PC-9 (cell line): Measurements from ENCODE around the gene BRIP1. TPM values are rescaled to one million over a fixed set of nuclear protein-coding genes. Genes with fewer than 3 reads are reported as not detected.

Experiments used
- BruUV-seq: library from RNA; stranded (reverse); fragments of 400-500 nt; replicated peaks from 2 replicates; lab custom pipeline; 2021; lab: Mats Ljungman, UMichigan
- CTCF ChIA-PET: fragments of 300-600 bp; sonication (Branson Sonifier 250); formaldehyde crosslinking; loops from one replicate; lab custom pipeline; 2022; ENCODE audit warnings: antibody characterized with exemption; lab: Charles Lee
- POLR2A ChIA-PET: fragments of 300-600 bp; sonication (Branson Sonifier 250); formaldehyde crosslinking; loops from one replicate; lab custom pipeline; 2022; ENCODE audit warnings: antibody characterized with exemption; ENCODE audit not compliant: unreplicated experiment; lab: Charles Lee
- DNase-seq, 2 experiments: peaks; one replicate each; pipeline versions ENCODE4 v3.0.0 to v3.0.0-alpha.2; 2015 to 2022; ENCODE audit warnings: mixed read lengths in 1 of 2
- H2AFZ ChIP-seq: fragments of 200-600 bp; sonication (generic); 2 replicates; pipeline ENCODE4 v1.8.1; 2017; ENCODE audit warnings: antibody characterized with exemption
- H3F3A ChIP-seq: fragments of 200-600 bp; sonication (generic); 2 replicates; pipeline ENCODE4 v1.8.1; 2017; ENCODE audit warnings: antibody characterized with exemption, mild to moderate bottlenecking, low read depth; ENCODE audit not compliant: insufficient read depth
- H3K27ac ChIP-seq: fragments of 200-600 bp; sonication (generic); 2 replicates; pipeline ENCODE4 v1.6.1; 2016; ENCODE audit warnings: mixed run types
- H3K27me3 ChIP-seq: fragments of 200-600 bp; sonication (generic); 2 replicates; pipeline ENCODE4 v1.6.1; 2016; ENCODE audit warnings: low read depth, mixed run types; ENCODE audit not compliant: insufficient read depth
- H3K36me3 ChIP-seq: fragments of 200-600 bp; sonication (generic); 2 replicates; pipeline ENCODE4 v1.6.1; 2016; ENCODE audit warnings: low read depth, mixed run types
- H3K4me1 ChIP-seq: fragments of 200-600 bp; sonication (generic); replicated peaks from 2 replicates; pipeline ENCODE4 v1.6.1; 2016; ENCODE audit warnings: mixed run types; ENCODE audit not compliant: insufficient read depth
- H3K4me2 ChIP-seq: fragments of 200-600 bp; sonication (generic); 2 replicates; pipeline ENCODE4 v1.6.1; 2017; ENCODE audit warnings: mixed run types
- H3K4me3 ChIP-seq: fragments of 200-600 bp; sonication (generic); 2 replicates; pipeline ENCODE4 v1.6.1; 2016; ENCODE audit warnings: mixed run types
- H3K79me2 ChIP-seq: fragments of 200-600 bp; sonication (generic); 2 replicates; pipeline ENCODE4 v1.6.1; 2017; ENCODE audit warnings: low read depth, mixed run types
- H3K9me2 ChIP-seq: fragments of 200-600 bp; sonication (generic); 2 replicates; pipeline ENCODE4 v1.8.1; 2017; ENCODE audit warnings: mild to moderate bottlenecking; ENCODE audit not compliant: insufficient read depth
- H3K9me3 ChIP-seq: fragments of 200-600 bp; sonication (generic); 2 replicates; pipeline ENCODE4 v1.8.1; 2016; ENCODE audit warnings: low read depth; ENCODE audit not compliant: insufficient read depth
- H4K20me1 ChIP-seq: fragments of 200-600 bp; sonication (generic); 2 replicates; pipeline ENCODE4 v1.8.1; 2017; ENCODE audit not compliant: insufficient read depth
- CTCF ChIP-seq: fragments of 200-600 bp; sonication (generic); conservative IDR thresholded peaks from 2 replicates; pipeline ENCODE4 v1.6.1; 2017; ENCODE audit warnings: mixed run types, antibody characterized with exemption, mild to moderate bottlenecking, moderate library complexity
- EZH2 ChIP-seq: fragments of 200-600 bp; sonication (generic); IDR thresholded peaks from 2 replicates; pipeline ENCODE4 v1.8.0; 2017; ENCODE audit warnings: antibody characterized with exemption, low read depth
- intact Hi-C: fragments of 100-400 bp; cut with micrococcal nuclease; formaldehyde crosslinking; loops from one replicate; pipeline ENCODE4 v1.10.0; 2022; ENCODE audit not compliant: unreplicated experiment
- total RNA-seq: library from RNA; stranded (reverse); gene quantifications from 2 replicates; pipeline ENCODE4 v1.2.3, GENCODE V29; 2021

The BRIP1 gene
- total RNA-seq, 1 experiment from 2014 or later = 16.0 TPM

- Histone ChIP-seq H3K27ac (no peak overlapping the region), H3K27me3 (no peaks in the 10 kb centered on the region), H3K9me2 (no peaks in the 10 kb centered on the region), H4K20me1 (no peaks in the 10 kb centered on the region), H3K79me2 (no peaks in the 10 kb centered on the region), H3K4me3 (no peak overlapping the region), H3F3A (0 out of 2 replicates have a peak, but pooled peaks cover 4% of the 10 kb centered on the region), H3K4me1 (no peaks in the 10 kb centered on the region), H3K36me3 (0 out of 2 replicates have a peak, but pooled peaks cover 3% of the 10 kb centered on the region), H2AFZ (no peak overlapping the region), H3K4me2 (no peak overlapping the region), H3K9me3 (no peaks in the 10 kb centered on the region)
- TF ChIP-seq EZH2 (no peak), CTCF (no peak)
- ChIA-PET POLR2A (interaction anchor here (0.5 kb wide), 1 partner anchor 221 kb away, joined by 3 read pairs; no protein-coding TSS in a partner anchor), CTCF (no interaction called here)
- DNase-seq = no peak
- no TSS peak for BruUV-seq
- intact Hi-C loops = no loop called here
Measured at GRCh38 chr17:61842899-61843298, 20.4 kb downstream of the BRIP1 start.

GRCh38 chr17:61839300-61839786 lies 24.0 kb downstream of the BRIP1 start:
- H3K4me2 ChIP-seq = no peak overlapping the region
- no peak overlapping the region for H3K27ac ChIP-seq
- CTCF ChIA-PET = interaction anchor here (0.6 kb wide), 1 partner anchor 264 kb away, joined by 5 read pairs; no protein-coding TSS in a partner anchor
- no peaks in the 10 kb centered on the region for H3K9me3 ChIP-seq
- no peaks in the 10 kb centered on the region for H3K79me2 ChIP-seq
- POLR2A ChIA-PET = no interaction called here
- H3K4me3 ChIP-seq = no peak overlapping the region
- BruUV-seq = no TSS peak
- no peaks in the 10 kb centered on the region for H3K36me3 ChIP-seq
- no peak overlapping the region for H2AFZ ChIP-seq
- no peak for DNase-seq
- no peaks in the 10 kb centered on the region for H3K9me2 ChIP-seq
- H3K4me1 ChIP-seq = peaks cover 11% of the 10 kb centered on the region
- TF ChIP-seq CTCF (no peak), EZH2 (no peak)
- H3K27me3 ChIP-seq = no peaks in the 10 kb centered on the region
- intact Hi-C loops = loop anchor here (5.0 to 10.0 kb wide), 3 partner anchors 268 to 1095 kb away; no protein-coding TSS in a partner anchor
- no peaks in the 10 kb centered on the region for H4K20me1 ChIP-seq
- 0 out of 2 replicates have a peak, but pooled peaks cover 4% of the 10 kb centered on the region for H3F3A ChIP-seq

DNA sequence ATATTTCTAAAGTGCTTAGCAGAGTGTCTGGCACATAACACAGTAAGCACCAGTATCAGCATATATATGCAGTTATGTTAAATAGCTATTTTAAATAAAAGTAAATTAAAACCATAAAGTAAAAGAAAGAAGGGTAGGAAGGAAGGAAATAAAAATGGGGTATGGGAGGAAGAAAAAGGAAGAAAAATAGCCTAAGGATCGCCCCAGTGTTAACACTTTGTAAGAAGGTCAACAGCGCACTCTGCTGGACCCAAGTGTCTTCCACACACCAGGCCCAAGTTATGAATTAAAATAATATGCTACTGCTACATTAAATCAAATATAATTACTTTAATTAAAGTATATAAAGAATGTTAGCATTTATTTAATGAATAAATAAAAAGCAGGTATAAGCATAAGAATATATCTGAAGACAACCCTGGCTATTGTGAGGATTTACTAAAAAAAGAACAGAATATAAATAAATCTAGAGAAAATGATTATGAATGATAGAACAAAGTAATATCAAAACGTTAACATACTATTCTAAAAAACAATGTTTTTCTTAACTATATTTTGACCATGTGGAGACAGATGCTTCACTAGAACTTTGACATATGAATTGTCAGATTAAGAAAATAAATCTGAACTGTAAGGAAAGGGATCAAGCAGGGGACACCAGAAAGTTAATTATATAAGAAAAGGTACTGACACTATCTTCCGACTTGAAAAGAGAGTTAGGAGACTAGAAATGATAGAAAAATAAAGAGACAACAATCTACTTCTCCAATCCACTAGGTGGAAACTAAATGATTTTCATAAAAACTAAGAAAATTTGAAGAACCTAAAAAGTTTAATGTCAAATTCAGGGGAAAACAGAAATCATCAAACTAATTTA lies 25.9 kb downstream of the BRIP1 start:
- Histone ChIP-seq H3K9me3 (0 out of 2 replicates have a peak, but pooled peaks cover 7% of the 10 kb centered on the region), H2AFZ (no peak overlapping the region), H3K4me3 (no peak overlapping the region), H3K27me3 (no peaks in the 10 kb centered on the region), H3F3A (peaks cover 8% of the 10 kb centered on the region), H3K27ac (no peak overlapping the region), H3K79me2 (no peaks in the 10 kb centered on the region), H3K9me2 (no peaks in the 10 kb centered on the region; the same call in 1 of the 2 replicates), H3K4me1 (peaks cover 25% of the 10 kb centered on the region), H3K4me2 (no peak overlapping the region), H3K36me3 (0 out of 2 replicates have a peak, but pooled peaks cover 8% of the 10 kb centered on the region), H4K20me1 (no peaks in the 10 kb centered on the region)
- peak in 1 of 2 experiments; percentile 48 for DNase-seq
- CTCF ChIA-PET = no interaction called here
- no TSS peak for BruUV-seq
- TF ChIP-seq EZH2 = no peak
- peak; percentile 87 for TF ChIP-seq CTCF
- POLR2A ChIA-PET = no interaction called here
- intact Hi-C loops = loop anchor here (1.0 to 10.0 kb wide), 6 partner anchors 201 to 1093 kb away; no protein-coding TSS in a partner anchor
